Suprapubic skin (tissue), 4 donors: ENCODE data around the gene PREX1. TPM values are rescaled to one million over a fixed set of nuclear protein-coding genes. Genes with fewer than 3 reads are reported as not detected.

Experiments
- DNase-seq, 2 donors: peaks; one replicate each; pipeline ENCODE4 v3.0.0-alpha.2; 2019; ENCODE audit warnings: low spot score in 2 of 2
- H3K27ac ChIP-seq: fragments of 200-600 bp; sonication (generic); one replicate; pipeline ENCODE4 v1.5.1; 2019
- H3K27me3 ChIP-seq: fragments of 200-600 bp; sonication (generic); one replicate; pipeline ENCODE4 v1.5.1; 2019
- H3K36me3 ChIP-seq: fragments of 200-600 bp; sonication (generic); one replicate; pipeline ENCODE4 v1.5.1; 2019
- H3K4me1 ChIP-seq: fragments of 200-600 bp; sonication (generic); one replicate; pipeline ENCODE4 v1.5.1; 2019
- H3K4me3 ChIP-seq: fragments of 200-600 bp; sonication (generic); one replicate; pipeline ENCODE4 v1.5.1; 2019; ENCODE audit warnings: mild to moderate bottlenecking
- H3K9me3 ChIP-seq: fragments of 200-600 bp; sonication (generic); one replicate; pipeline ENCODE4 v1.5.1; 2019
- CTCF ChIP-seq, 2 donors: fragments of 200-600 bp in 1 of 2; fragments of 450-650 bp in 1 of 2; sonication (generic) in 1 of 2; IDR thresholded peaks; one replicate each; pipeline ENCODE4 v1.5.1; 2016 to 2019; ENCODE audit warnings: antibody characterized with exemption in 2 of 2, mild to moderate bottlenecking in 1 of 2, moderate library complexity in 1 of 2
- EP300 ChIP-seq: sonication (generic); formaldehyde crosslinking; IDR thresholded peaks from one replicate; pipeline ENCODE4 v1.6.1; 2017; ENCODE audit warnings: antibody characterized with exemption
- POLR2A ChIP-seq, 2 donors: fragments of 450-650 bp; IDR thresholded peaks; one replicate each; pipeline ENCODE4 v1.6.1; 2017; ENCODE audit warnings: antibody characterized with exemption in 2 of 2, mild to moderate bottlenecking in 2 of 2, moderate library complexity in 2 of 2
- POLR2AphosphoS5 ChIP-seq, 3 donors: sonication (generic); formaldehyde crosslinking; IDR thresholded peaks; one replicate each; pipeline ENCODE4 v1.6.1; 2017; ENCODE audit warnings: antibody characterized with exemption in 3 of 3
- WGBS: methylation state at CpG from one replicate; pipeline ENCODE4 v1.1.5; 2018; 5-methylcytosine and 5-hydroxymethylcytosine counted together
- total RNA-seq, 4 donors: library from RNA; depleted of rRNA; stranded (reverse); fragments of >200 nt; gene quantifications; one replicate each; pipeline ENCODE4 v1.1.0, GENCODE V29; 2016

Gene PREX1
- total RNA-seq, 4 donors from 2014 or later: 4.7 to 15.1 (median 10.2) TPM

GRCh38 chr20:48597521-48598302, 230.1 kb downstream of the PREX1 start:
- TF ChIP-seq POLR2AphosphoS5 (IDR thresholded peaks at IDR 0.05): no peak
- TF ChIP-seq CTCF (IDR thresholded peaks at IDR 0.05): no peak
- no peak for TF ChIP-seq EP300
- TF ChIP-seq POLR2A (IDR thresholded peaks at IDR 0.05): no peak
- Histone ChIP-seq H3K27ac (no peak overlapping the region), H3K4me3 (no peak overlapping the region), H3K4me1 (no peaks in the 10 kb centered on the region), H3K36me3 (no peaks in the 10 kb centered on the region), H3K9me3 (no peaks in the 10 kb centered on the region), H3K27me3 (peaks cover 21% of the 10 kb centered on the region)
- 69% methylated on average over 12 of the region's 12 CpGs for WGBS
- peak; percentile 48 to 74 for DNase-seq

GRCh38 chr20:48596334-48596898, 231.4 kb downstream of the PREX1 start:
- Histone ChIP-seq H3K4me3 (no peak overlapping the region), H3K9me3 (no peaks in the 10 kb centered on the region), H3K27me3 (peaks cover 21% of the 10 kb centered on the region), H3K36me3 (no peaks in the 10 kb centered on the region), H3K27ac (no peak overlapping the region), H3K4me1 (no peaks in the 10 kb centered on the region)
- WGBS: 78% methylated on average over 4 of the region's 4 CpGs
- TF ChIP-seq EP300: no peak
- TF ChIP-seq POLR2AphosphoS5 (IDR thresholded peaks at IDR 0.05): no peak
- TF ChIP-seq POLR2A (IDR thresholded peaks at IDR 0.05): no peak
- no peak for TF ChIP-seq CTCF (IDR thresholded peaks at IDR 0.05)
- DNase-seq: no peak

GRCh38 chr20:48595495-48596333, 232.1 kb downstream of the PREX1 start:
- DNase-seq: peak in 1 of 2 donors; percentile 35
- no peak overlapping the region for H3K27ac ChIP-seq
- peaks cover 21% of the 10 kb centered on the region for H3K27me3 ChIP-seq
- no peaks in the 10 kb centered on the region for H3K9me3 ChIP-seq
- TF ChIP-seq EP300 (no peak), POLR2AphosphoS5 (IDR thresholded peaks at IDR 0.05) (no peak), CTCF (IDR thresholded peaks at IDR 0.05) (no peak), POLR2A (IDR thresholded peaks at IDR 0.05) (no peak)
- H3K4me3 ChIP-seq: no peak overlapping the region
- H3K36me3 ChIP-seq: no peaks in the 10 kb centered on the region
- WGBS: 53% methylated on average over 10 of the region's 10 CpGs
- no peaks in the 10 kb centered on the region for H3K4me1 ChIP-seq

GRCh38 chr20:48594533-48594932, 233.3 kb downstream of the PREX1 start:
- DNase-seq: peak in 1 of 2 donors; percentile 13
- WGBS: 93% methylated on average over 3 of the region's 3 CpGs

More at GRCh38 chr20:48594533-48594932, 233.3 kb downstream of the PREX1 start:
- no peak for TF ChIP-seq CTCF (IDR thresholded peaks at IDR 0.05)
- Histone ChIP-seq H3K4me1 (no peaks in the 10 kb centered on the region), H3K36me3 (no peaks in the 10 kb centered on the region), H3K27ac (no peak overlapping the region), H3K9me3 (no peaks in the 10 kb centered on the region), H3K4me3 (no peak overlapping the region), H3K27me3 (peaks cover 14% of the 10 kb centered on the region)
